ENCODE results near the gene BICC1.

BICC1 gene

GRCh38 chr10:58645416-58646146, 132.9 kb downstream of the BICC1 start:
- Histone ChIP-seq H3K27me3 (ENCODE audit: control insufficient read depth, insufficient read depth, low read length, poor library complexity, severe bottlenecking) (no peaks in the 10 kb centered on the region), H3K9me3 (ENCODE audit: control insufficient read depth, low read length) (no peaks in the 10 kb centered on the region), H3K27ac (ENCODE audit: insufficient read depth, low read depth, low read length, poor library complexity, severe bottlenecking) (no peak overlapping the region), H3K4me1 (ENCODE audit: control insufficient read depth, insufficient read depth, low read length) (peaks cover 12% of the 10 kb centered on the region), H3K36me3 (ENCODE audit: control insufficient read depth, insufficient read depth, low read length) (no peaks in the 10 kb centered on the region), H3K4me3 (ENCODE audit: insufficient read depth, low read depth, low read length) (no peak overlapping the region)
- 92 to 96% methylated on average over 7 to 8 of the region's 8 CpGs for WGBS, 2 experiments

- Histone ChIP-seq H3K36me3 (ENCODE audit: control insufficient read depth, insufficient read depth, low read length) (no peaks in the 10 kb centered on the region), H3K27me3 (ENCODE audit: control insufficient read depth, insufficient read depth, low read length, poor library complexity, severe bottlenecking) (no peaks in the 10 kb centered on the region), H3K9me3 (ENCODE audit: control insufficient read depth, low read length) (no peaks in the 10 kb centered on the region), H3K4me1 (ENCODE audit: control insufficient read depth, insufficient read depth, low read length) (no peaks in the 10 kb centered on the region), H3K27ac (ENCODE audit: insufficient read depth, low read depth, low read length, poor library complexity, severe bottlenecking) (no peak overlapping the region), H3K4me3 (ENCODE audit: insufficient read depth, low read depth, low read length) (no peak overlapping the region)
- 91 to 97% methylated on average over 3 to 4 of the region's 4 CpGs for WGBS, 2 experiments
Observed at GRCh38 chr10:58647376-58648112, 134.9 kb downstream of the BICC1 start.

- Histone ChIP-seq H3K27me3 (ENCODE audit: control insufficient read depth, insufficient read depth, low read length, poor library complexity, severe bottlenecking) (no peaks in the 10 kb centered on the region), H3K27ac (ENCODE audit: insufficient read depth, low read depth, low read length, poor library complexity, severe bottlenecking) (no peak overlapping the region), H3K4me1 (ENCODE audit: control insufficient read depth, insufficient read depth, low read length) (no peaks in the 10 kb centered on the region), H3K4me3 (ENCODE audit: insufficient read depth, low read depth, low read length) (no peak overlapping the region), H3K36me3 (ENCODE audit: control insufficient read depth, insufficient read depth, low read length) (no peaks in the 10 kb centered on the region), H3K9me3 (ENCODE audit: control insufficient read depth, low read length) (no peaks in the 10 kb centered on the region)
- 80 to 100% methylated on average over 1 to 2 of the region's 3 CpGs for WGBS, 2 experiments
Observed at GRCh38 chr10:58648131-58648530, 135.5 kb downstream of the BICC1 start.

GRCh38 chr10:58651040-58651439, 138.4 kb downstream of the BICC1 start:
- no peaks in the 10 kb centered on the region for H3K4me1 ChIP-seq (ENCODE audit: control insufficient read depth, insufficient read depth, low read length)
- H3K27ac ChIP-seq (ENCODE audit: insufficient read depth, low read depth, low read length, poor library complexity, severe bottlenecking), result no peak overlapping the region
- no peak overlapping the region for H3K4me3 ChIP-seq (ENCODE audit: insufficient read depth, low read depth, low read length)
- no peaks in the 10 kb centered on the region for H3K36me3 ChIP-seq (ENCODE audit: control insufficient read depth, insufficient read depth, low read length)
- no peaks in the 10 kb centered on the region for H3K27me3 ChIP-seq (ENCODE audit: control insufficient read depth, insufficient read depth, low read length, poor library complexity, severe bottlenecking)
- H3K9me3 ChIP-seq (ENCODE audit: control insufficient read depth, low read length), result no peaks in the 10 kb centered on the region
- WGBS, 2 experiments, result 84 to 90% methylated on average over 4 to 5 of the region's 5 CpGs

- Histone ChIP-seq H3K27me3 (ENCODE audit: control insufficient read depth, insufficient read depth, low read length, poor library complexity, severe bottlenecking) (no peaks in the 10 kb centered on the region), H3K4me3 (ENCODE audit: insufficient read depth, low read depth, low read length) (no peak overlapping the region), H3K36me3 (ENCODE audit: control insufficient read depth, insufficient read depth, low read length) (no peaks in the 10 kb centered on the region), H3K27ac (ENCODE audit: insufficient read depth, low read depth, low read length, poor library complexity, severe bottlenecking) (no peak overlapping the region), H3K9me3 (ENCODE audit: control insufficient read depth, low read length) (no peaks in the 10 kb centered on the region), H3K4me1 (ENCODE audit: control insufficient read depth, insufficient read depth, low read length) (no peaks in the 10 kb centered on the region)
- 93 to 100% methylated on average over 1 of the region's 1 CpG for WGBS, 2 experiments
Observed at GRCh38 chr10:58651742-58652141, 139.1 kb downstream of the BICC1 start.

- H3K9me3 ChIP-seq (ENCODE audit: control insufficient read depth, low read length), result no peaks in the 10 kb centered on the region
- no peaks in the 10 kb centered on the region for H3K27me3 ChIP-seq (ENCODE audit: control insufficient read depth, insufficient read depth, low read length, poor library complexity, severe bottlenecking)
- H3K4me3 ChIP-seq (ENCODE audit: insufficient read depth, low read depth, low read length), result no peak overlapping the region
- H3K27ac ChIP-seq (ENCODE audit: insufficient read depth, low read depth, low read length, poor library complexity, severe bottlenecking), result no peak overlapping the region
- no peaks in the 10 kb centered on the region for H3K36me3 ChIP-seq (ENCODE audit: control insufficient read depth, insufficient read depth, low read length)
- no peaks in the 10 kb centered on the region for H3K4me1 ChIP-seq (ENCODE audit: control insufficient read depth, insufficient read depth, low read length)
Observed at GRCh38 chr10:58653139-58653538, 140.5 kb downstream of the BICC1 start.

- H3K36me3 ChIP-seq (ENCODE audit: control insufficient read depth, insufficient read depth, low read length), result no peaks in the 10 kb centered on the region
- H3K27ac ChIP-seq (ENCODE audit: insufficient read depth, low read depth, low read length, poor library complexity, severe bottlenecking), result no peak overlapping the region
- 94% methylated on average over 4 of the region's 5 CpGs for WGBS, 2 experiments
- no peaks in the 10 kb centered on the region for H3K9me3 ChIP-seq (ENCODE audit: control insufficient read depth, low read length)
- no peaks in the 10 kb centered on the region for H3K27me3 ChIP-seq (ENCODE audit: control insufficient read depth, insufficient read depth, low read length, poor library complexity, severe bottlenecking)
- H3K4me3 ChIP-seq (ENCODE audit: insufficient read depth, low read depth, low read length), result no peak overlapping the region
- H3K4me1 ChIP-seq (ENCODE audit: control insufficient read depth, insufficient read depth, low read length), result no peaks in the 10 kb centered on the region
Observed at GRCh38 chr10:58660575-58661255, 148.0 kb downstream of the BICC1 start.

GRCh38 chr10:58661336-58661735, 148.7 kb downstream of the BICC1 start:
- no peak overlapping the region for H3K27ac ChIP-seq (ENCODE audit: insufficient read depth, low read depth, low read length, poor library complexity, severe bottlenecking)
- H3K4me3 ChIP-seq (ENCODE audit: insufficient read depth, low read depth, low read length), result no peak overlapping the region

GRCh38 chr10:58661902-58662301, 149.2 kb downstream of the BICC1 start:
- no peaks in the 10 kb centered on the region for H3K4me1 ChIP-seq (ENCODE audit: control insufficient read depth, insufficient read depth, low read length)
- 0% methylated on average over 1 of the region's 2 CpGs for WGBS, 2 experiments
- H3K36me3 ChIP-seq (ENCODE audit: control insufficient read depth, insufficient read depth, low read length), result no peaks in the 10 kb centered on the region
- H3K4me3 ChIP-seq (ENCODE audit: insufficient read depth, low read depth, low read length), result no peak overlapping the region
- H3K9me3 ChIP-seq (ENCODE audit: control insufficient read depth, low read length), result no peaks in the 10 kb centered on the region
- H3K27me3 ChIP-seq (ENCODE audit: control insufficient read depth, insufficient read depth, low read length, poor library complexity, severe bottlenecking), result no peaks in the 10 kb centered on the region
- no peak overlapping the region for H3K27ac ChIP-seq (ENCODE audit: insufficient read depth, low read depth, low read length, poor library complexity, severe bottlenecking)

More at GRCh38 chr10:58661336-58661735, 148.7 kb downstream of the BICC1 start:
- Histone ChIP-seq H3K36me3 (ENCODE audit: control insufficient read depth, insufficient read depth, low read length) (no peaks in the 10 kb centered on the region), H3K9me3 (ENCODE audit: control insufficient read depth, low read length) (no peaks in the 10 kb centered on the region), H3K27me3 (ENCODE audit: control insufficient read depth, insufficient read depth, low read length, poor library complexity, severe bottlenecking) (no peaks in the 10 kb centered on the region), H3K4me1 (ENCODE audit: control insufficient read depth, insufficient read depth, low read length) (no peaks in the 10 kb centered on the region)
- WGBS, 2 experiments, result 92 to 94% methylated on average over 1 of the region's 1 CpG

GRCh38 chr10:58662314-58662713, 149.6 kb downstream of the BICC1 start:
- H3K4me3 ChIP-seq (ENCODE audit: insufficient read depth, low read depth, low read length), result no peak overlapping the region
- no peaks in the 10 kb centered on the region for H3K4me1 ChIP-seq (ENCODE audit: control insufficient read depth, insufficient read depth, low read length)
- no peaks in the 10 kb centered on the region for H3K9me3 ChIP-seq (ENCODE audit: control insufficient read depth, low read length)
- no peak overlapping the region for H3K27ac ChIP-seq (ENCODE audit: insufficient read depth, low read depth, low read length, poor library complexity, severe bottlenecking)
- H3K27me3 ChIP-seq (ENCODE audit: control insufficient read depth, insufficient read depth, low read length, poor library complexity, severe bottlenecking), result no peaks in the 10 kb centered on the region
- no peaks in the 10 kb centered on the region for H3K36me3 ChIP-seq (ENCODE audit: control insufficient read depth, insufficient read depth, low read length)
- WGBS, 2 experiments, result 92 to 94% methylated on average over 4 of the region's 4 CpGs
